ENCODE results near the gene SLU7. TPM values are rescaled to one million over a fixed set of nuclear protein-coding genes. Genes with fewer than 3 reads are reported as not detected.

SLU7 gene
- total RNA-seq, 2 donors from 2014 or later: 50.7 to 62.0 TPM

DNA sequence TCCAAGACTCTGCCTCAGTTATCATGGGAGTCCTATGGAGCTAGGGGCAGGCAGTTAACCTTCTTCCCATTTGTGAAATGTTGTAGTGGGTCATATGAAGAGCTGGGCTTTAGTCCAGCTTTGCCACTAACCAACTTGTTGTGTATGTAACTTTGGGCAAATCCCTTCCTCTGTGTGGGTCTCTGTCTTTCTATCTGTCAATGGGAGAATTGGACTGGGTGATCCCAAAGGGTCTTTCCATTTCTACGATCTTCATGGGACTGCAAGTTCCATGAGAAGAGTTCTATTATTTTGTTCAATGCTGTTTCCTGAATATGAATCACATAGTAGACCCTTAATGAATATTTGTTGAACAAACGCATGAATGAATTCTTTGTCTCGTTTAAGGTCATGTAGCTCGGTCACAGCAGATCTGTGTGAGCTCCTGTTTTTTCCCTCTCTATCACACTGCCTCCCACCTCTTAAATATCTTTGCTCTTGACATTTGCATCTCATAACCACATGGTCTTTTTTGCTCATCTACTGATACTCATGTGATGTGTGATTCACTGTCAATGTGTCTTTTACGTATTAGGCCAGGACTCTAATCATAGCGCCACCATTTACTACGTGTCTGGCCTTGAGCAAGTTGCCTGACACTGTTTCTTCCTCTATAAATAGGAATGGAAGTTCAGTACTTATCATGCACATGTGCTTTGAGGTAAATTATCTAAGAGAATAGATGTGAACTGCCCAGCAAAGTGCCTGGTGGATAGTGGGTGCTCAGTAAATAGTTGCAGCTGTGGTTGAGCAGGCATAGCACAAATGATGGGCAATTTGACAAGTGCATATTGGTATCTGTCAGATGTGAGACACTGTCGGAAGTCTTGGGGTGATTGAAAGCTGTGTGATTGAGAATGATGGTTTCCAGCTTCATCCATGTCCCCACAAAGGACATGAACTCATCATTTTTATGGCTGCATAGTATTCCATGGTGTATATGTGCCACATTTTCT is 40.2 kb upstream of the SLU7 start:
- peaks cover 27 to 31% of the 10 kb centered on the region in 2 donors for H3K4me1 Mint-ChIP-seq (ENCODE audit: low read depth in 2 of 2)
- ATAC-seq (peak in 1 of 2 donors; percentile 68), DNase-seq (ENCODE audit: low spot score) (no peak)
- H3K27me3 Mint-ChIP-seq: peaks cover 4 to 6% of the 10 kb centered on the region in 2 donors
- no peaks in the 10 kb centered on the region for H3K9me3 Mint-ChIP-seq
- H3K36me3 Mint-ChIP-seq: no peaks in the 10 kb centered on the region
- peak overlapping the region; percentile 2 for H3K4me3 Mint-ChIP-seq
- peak overlapping the region; percentile 24 to 27 for H3K27ac Mint-ChIP-seq

- Mint-ChIP-seq H3K27ac (no peak overlapping the region), H3K9me3 (no peaks in the 10 kb centered on the region), H3K27me3 (peaks cover 6% of the 10 kb centered on the region in 2 donors), H3K36me3 (no peaks in the 10 kb centered on the region), H3K4me1 (ENCODE audit: low read depth in 2 of 2) (peaks cover 16 to 25% of the 10 kb centered on the region in 2 donors), H3K4me3 (no peak overlapping the region)
- DNase-seq (ENCODE audit: low spot score) (no peak), ATAC-seq (no peak)
These were observed 38.4 kb upstream of the SLU7 start for GRCh38 chr5:160457252-160457651.

DNA sequence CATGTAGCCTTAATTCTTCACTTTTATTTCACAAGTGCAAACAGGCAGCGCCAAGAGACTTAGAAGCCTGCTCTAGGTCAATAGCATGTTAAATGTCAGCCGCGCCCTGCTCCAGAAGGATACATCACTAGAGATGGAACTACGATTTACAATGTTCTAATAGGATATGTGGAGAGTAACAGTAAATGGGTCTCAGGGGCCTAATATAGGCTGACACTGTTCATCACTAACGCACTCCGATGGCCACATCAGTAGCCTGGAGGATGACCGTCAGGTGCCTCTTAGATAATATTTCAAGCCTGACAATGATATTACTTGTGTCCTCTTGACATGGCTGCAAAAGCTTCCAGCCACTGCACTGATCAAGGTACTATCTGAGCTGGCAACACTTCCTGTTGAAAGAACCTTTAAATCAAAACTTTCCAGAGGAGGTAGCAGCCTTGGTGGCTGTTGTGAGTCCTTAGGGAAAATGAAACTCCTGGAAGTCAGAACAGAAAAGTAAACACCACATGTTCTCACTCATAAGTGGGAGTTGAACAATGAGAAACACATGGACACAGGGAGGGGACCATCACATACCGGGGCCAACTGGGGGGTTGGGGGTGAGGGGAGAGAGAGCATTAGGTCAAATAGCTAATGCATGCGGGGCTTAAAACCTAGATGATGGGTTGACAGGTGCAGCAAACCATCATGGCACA is 37.7 kb upstream of the SLU7 start:
- peaks cover 15 to 24% of the 10 kb centered on the region in 2 donors for H3K4me1 Mint-ChIP-seq (ENCODE audit: low read depth in 2 of 2)

DNA sequence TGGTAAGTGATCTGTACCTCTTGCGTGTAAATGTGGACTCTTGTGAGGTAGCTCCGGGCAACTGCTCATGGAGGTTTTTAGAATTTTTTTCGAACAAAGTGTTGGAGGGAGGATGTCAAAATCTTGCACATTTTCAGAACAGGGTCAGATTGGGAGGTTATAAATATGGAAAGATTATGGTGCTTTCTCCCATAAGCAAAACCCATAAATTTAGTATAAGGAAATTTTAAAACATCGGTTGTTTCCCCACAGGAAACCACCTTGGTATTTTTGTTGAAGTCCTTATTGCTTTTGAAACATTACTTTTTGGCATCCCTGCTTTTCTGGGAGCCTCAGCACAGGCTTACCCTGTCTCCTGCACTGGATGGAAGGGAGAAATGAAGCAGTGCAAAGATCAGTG is 36.7 kb upstream of the SLU7 start:
- Mint-ChIP-seq H3K4me3 (no peak overlapping the region), H3K9me3 (no peaks in the 10 kb centered on the region), H3K4me1 (ENCODE audit: low read depth in 2 of 2) (peaks cover 15 to 24% of the 10 kb centered on the region in 2 donors), H3K27me3 (peaks cover 6% of the 10 kb centered on the region in 2 donors), H3K36me3 (no peaks in the 10 kb centered on the region), H3K27ac (peak overlapping the region in 1 of 2 donors; percentile 22)
- DNase-seq (ENCODE audit: low spot score) (no peak), ATAC-seq (no peak)

More for the DNA sequence above, 37.7 kb upstream of the SLU7 start:
- H3K4me3 Mint-ChIP-seq: no peak overlapping the region
- H3K9me3 Mint-ChIP-seq: no peaks in the 10 kb centered on the region
- H3K27me3 Mint-ChIP-seq: peaks cover 6% of the 10 kb centered on the region in 2 donors
- no peak overlapping the region for H3K27ac Mint-ChIP-seq
- no peak for DNase-seq (ENCODE audit: low spot score)
- no peak for ATAC-seq
- no peaks in the 10 kb centered on the region for H3K36me3 Mint-ChIP-seq

GRCh38 chr5:160453751-160454150 is 34.9 kb upstream of the SLU7 start:
- Mint-ChIP-seq H3K36me3 (peaks cover 6% of the 10 kb centered on the region), H3K9me3 (peaks cover 6% of the 10 kb centered on the region), H3K27me3 (peaks cover 6 to 10% of the 10 kb centered on the region in 2 donors), H3K27ac (no peak overlapping the region), H3K4me3 (no peak overlapping the region), H3K4me1 (ENCODE audit: low read depth in 2 of 2) (peaks cover 5 to 19% of the 10 kb centered on the region in 2 donors)
- ATAC-seq (no peak), DNase-seq (ENCODE audit: low spot score) (no peak)

- peaks cover 5 to 19% of the 10 kb centered on the region in 2 donors for H3K4me1 Mint-ChIP-seq (ENCODE audit: low read depth in 2 of 2)
- H3K36me3 Mint-ChIP-seq: peaks cover 6% of the 10 kb centered on the region
- no peak overlapping the region for H3K27ac Mint-ChIP-seq
- peaks cover 6% of the 10 kb centered on the region for H3K9me3 Mint-ChIP-seq
- DNase-seq (ENCODE audit: low spot score) (no peak), ATAC-seq (no peak)
- H3K4me3 Mint-ChIP-seq: no peak overlapping the region
- H3K27me3 Mint-ChIP-seq: peaks cover 6 to 10% of the 10 kb centered on the region in 2 donors
These were observed 33.9 kb upstream of the SLU7 start for GRCh38 chr5:160452795-160453194.

- Mint-ChIP-seq H3K4me1 (ENCODE audit: low read depth in 2 of 2) (peaks cover 5 to 19% of the 10 kb centered on the region in 2 donors), H3K36me3 (peaks cover 6% of the 10 kb centered on the region), H3K27ac (no peak overlapping the region), H3K9me3 (peaks cover 6% of the 10 kb centered on the region), H3K4me3 (no peak overlapping the region), H3K27me3 (peaks cover 6 to 10% of the 10 kb centered on the region in 2 donors)
- no peak for ATAC-seq
- DNase-seq (ENCODE audit: low spot score): no peak
These were observed 33.2 kb upstream of the SLU7 start for GRCh38 chr5:160452036-160452435.

GRCh38 chr5:160451281-160451680 is 32.4 kb upstream of the SLU7 start:
- Mint-ChIP-seq H3K4me3 (no peak overlapping the region), H3K9me3 (peaks cover 8% of the 10 kb centered on the region), H3K27ac (no peak overlapping the region), H3K27me3 (peaks cover 6 to 10% of the 10 kb centered on the region in 2 donors), H3K36me3 (peaks cover 6% of the 10 kb centered on the region), H3K4me1 (ENCODE audit: low read depth in 2 of 2) (peaks cover 8 to 20% of the 10 kb centered on the region in 2 donors)
- ATAC-seq: no peak
- no peak for DNase-seq (ENCODE audit: low spot score)

DNA sequence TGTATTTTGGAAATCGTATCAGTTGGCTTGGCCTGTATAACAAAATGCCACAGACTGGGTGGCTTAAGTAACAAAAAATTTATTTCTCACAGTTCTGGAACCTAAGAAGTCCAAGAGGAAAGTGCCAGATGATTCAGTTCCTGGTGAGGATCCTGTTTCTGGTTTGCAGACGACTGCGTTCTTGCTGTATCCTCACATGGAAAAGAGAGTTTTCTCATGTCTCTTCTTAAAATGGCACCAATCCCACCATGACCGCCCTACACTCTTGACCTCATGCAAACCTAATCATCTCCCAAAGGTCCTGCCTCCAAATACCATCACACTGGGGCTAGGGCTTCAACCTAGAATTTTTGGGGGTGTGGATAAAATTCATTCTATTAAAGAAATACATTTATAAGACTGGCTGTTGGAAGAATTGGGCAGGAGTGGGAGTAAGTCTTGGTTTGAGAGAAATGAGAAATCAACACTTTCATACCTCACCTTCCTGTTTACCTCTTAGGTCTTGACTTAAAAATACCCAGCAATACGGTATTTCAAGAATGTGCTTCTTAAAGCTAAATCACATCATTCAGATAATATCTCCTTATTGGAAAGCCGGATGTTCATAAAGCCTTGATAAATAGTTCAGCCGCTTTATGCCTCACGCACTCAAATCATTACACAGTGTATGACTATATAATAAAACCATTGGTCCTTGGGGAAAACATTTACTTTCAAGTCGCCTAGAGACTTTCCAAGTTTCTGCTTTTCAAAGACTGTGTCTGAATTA is 31.5 kb upstream of the SLU7 start:
- H3K27ac Mint-ChIP-seq: no peak overlapping the region
- peaks cover 9% of the 10 kb centered on the region for H3K9me3 Mint-ChIP-seq

DNA sequence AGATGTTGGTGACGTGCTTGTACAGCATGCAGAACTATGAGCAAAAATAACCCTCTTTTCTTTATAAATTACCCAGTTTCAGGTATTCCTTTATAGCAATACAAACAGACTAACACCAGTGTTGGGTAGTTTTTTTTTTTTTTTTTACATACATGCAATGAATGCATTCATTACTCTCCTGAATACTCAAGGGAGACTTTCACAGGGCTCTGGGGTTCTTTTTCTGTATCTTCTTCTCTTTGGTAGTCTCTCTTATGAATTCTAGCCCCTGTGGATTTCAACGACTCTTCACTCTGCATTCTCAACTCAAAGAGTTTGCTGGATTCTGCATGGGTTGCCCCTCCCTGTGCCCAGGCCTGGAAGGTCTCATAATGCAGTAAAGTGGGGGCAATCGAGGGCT is 30.6 kb upstream of the SLU7 start:
- H3K27ac Mint-ChIP-seq: peak overlapping the region in 1 of 2 donors; percentile 10
- H3K36me3 Mint-ChIP-seq: peaks cover 6% of the 10 kb centered on the region
- H3K27me3 Mint-ChIP-seq: peaks cover 0 to 6% of the 10 kb centered on the region in 2 donors
- H3K4me3 Mint-ChIP-seq: no peak overlapping the region
- ATAC-seq (no peak), DNase-seq (ENCODE audit: low spot score) (no peak)
- peaks cover 9% of the 10 kb centered on the region for H3K9me3 Mint-ChIP-seq
- H3K4me1 Mint-ChIP-seq (ENCODE audit: low read depth in 2 of 2): peaks cover 14 to 25% of the 10 kb centered on the region in 2 donors

More for the DNA sequence above, 31.5 kb upstream of the SLU7 start:
- Mint-ChIP-seq H3K36me3 (peaks cover 6% of the 10 kb centered on the region), H3K4me1 (ENCODE audit: low read depth in 2 of 2) (peaks cover 11 to 19% of the 10 kb centered on the region in 2 donors), H3K27me3 (peaks cover 2 to 8% of the 10 kb centered on the region in 2 donors), H3K4me3 (no peak overlapping the region)
- no peak for DNase-seq (ENCODE audit: low spot score)
- no peak for ATAC-seq

- Mint-ChIP-seq H3K27ac (peak overlapping the region in 1 of 2 donors; percentile 14), H3K27me3 (peaks cover 0 to 6% of the 10 kb centered on the region in 2 donors), H3K4me1 (ENCODE audit: low read depth in 2 of 2) (peaks cover 16 to 28% of the 10 kb centered on the region in 2 donors), H3K4me3 (no peak overlapping the region), H3K9me3 (peaks cover 9% of the 10 kb centered on the region), H3K36me3 (peaks cover 7% of the 10 kb centered on the region)
- DNase-seq (ENCODE audit: low spot score) (no peak), ATAC-seq (no peak)
These were observed 30.0 kb upstream of the SLU7 start for GRCh38 chr5:160448886-160449285.

GRCh38 chr5:160445751-160446150 is 26.9 kb upstream of the SLU7 start:
- peaks cover 0 to 4% of the 10 kb centered on the region in 2 donors for H3K27me3 Mint-ChIP-seq
- H3K36me3 Mint-ChIP-seq: peaks cover 10% of the 10 kb centered on the region
- no peak overlapping the region for H3K27ac Mint-ChIP-seq
- H3K4me1 Mint-ChIP-seq (ENCODE audit: low read depth in 2 of 2): peaks cover 40 to 48% of the 10 kb centered on the region in 2 donors
- DNase-seq (ENCODE audit: low spot score) (no peak), ATAC-seq (no peak)
- H3K9me3 Mint-ChIP-seq: peaks cover 9% of the 10 kb centered on the region
- H3K4me3 Mint-ChIP-seq: no peak overlapping the region

DNA sequence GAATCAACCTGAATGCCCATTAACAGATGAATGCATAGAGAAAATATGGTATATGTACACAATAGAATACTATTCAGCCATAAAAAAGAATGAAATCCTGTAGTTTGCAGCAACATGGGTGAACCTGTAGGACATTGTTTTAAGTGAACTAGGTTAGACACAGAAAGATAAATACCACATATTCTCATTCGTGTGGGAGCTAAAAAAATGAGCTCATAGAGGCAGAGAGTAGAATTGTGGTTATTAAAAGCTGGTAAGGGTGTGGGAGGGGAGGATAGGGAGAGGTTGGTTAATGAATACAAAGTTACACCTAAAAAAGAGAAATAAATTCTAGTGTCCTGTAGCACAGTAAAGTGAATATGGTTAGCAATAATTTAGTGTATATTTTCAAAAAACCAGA is 26.3 kb upstream of the SLU7 start:
- ATAC-seq (no peak), DNase-seq (ENCODE audit: low spot score) (no peak)
- Mint-ChIP-seq H3K36me3 (peaks cover 10% of the 10 kb centered on the region), H3K9me3 (peaks cover 9% of the 10 kb centered on the region), H3K4me3 (no peak overlapping the region), H3K27ac (no peak overlapping the region), H3K27me3 (peaks cover 0 to 4% of the 10 kb centered on the region in 2 donors), H3K4me1 (ENCODE audit: low read depth in 2 of 2) (peaks cover 44 to 54% of the 10 kb centered on the region in 2 donors)
